Stimulated activated CD8-positive, alpha-beta memory T cell treated with anti-CD3 and anti-CD28 coated beads, Interleukin-7, amount 100 ng/mL, for 4 hours (primary cell): ENCODE results near the gene HDDC2.
"Not testable (repeated sequence)": the region's sequence is repeated elsewhere in the genome, so short reads cannot be mapped to it uniquely, and the experiment has no call there.

Source experiments
- DNase-seq, 2 donors: peaks; one replicate each; pipeline ENCODE4 v3.0.0-alpha.2; 2020; ENCODE audit warnings: low read depth in 2 of 2

The HDDC2 gene

GRCh38 chr6:125306756-125307149 is 5.0 kb upstream of the HDDC2 start:
- no peak for DNase-seq

DNA sequence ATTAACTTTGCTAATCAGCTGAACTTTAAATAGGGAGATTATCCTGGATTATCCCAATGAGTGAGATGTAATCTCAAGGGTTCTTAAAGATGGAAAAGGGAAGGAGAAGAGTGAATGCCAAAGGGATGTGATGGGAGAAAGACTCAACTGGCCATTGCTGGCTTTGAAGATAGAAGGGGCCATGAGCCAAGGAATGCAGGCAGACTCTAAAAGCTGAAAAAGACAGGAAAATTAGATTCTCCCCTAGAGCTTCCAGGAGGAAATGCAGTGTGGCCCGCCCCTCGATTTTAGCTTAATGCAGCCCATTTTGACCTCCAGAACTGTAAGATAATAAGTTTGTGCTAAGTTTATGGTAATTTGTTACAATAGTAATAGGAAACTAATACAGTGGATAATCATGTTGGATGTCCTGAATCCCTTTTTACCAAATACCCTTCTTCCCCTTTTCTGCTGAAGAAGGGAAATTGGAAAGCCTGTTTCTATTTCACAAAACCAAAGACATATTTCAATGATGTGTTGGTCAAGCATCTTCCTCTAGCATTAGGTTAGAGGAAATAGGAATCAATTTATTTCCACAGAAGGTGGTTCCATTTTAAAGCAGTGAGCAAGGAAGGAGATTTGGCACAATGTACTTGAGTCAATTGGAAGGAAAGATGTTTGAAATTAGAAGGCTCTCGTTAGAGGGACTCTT is 3.3 kb upstream of the HDDC2 start:
- DNase-seq = no peak

- DNase-seq = no peak
These were observed 1.7 kb upstream of the HDDC2 start for GRCh38 chr6:125303512-125303854.

DNA sequence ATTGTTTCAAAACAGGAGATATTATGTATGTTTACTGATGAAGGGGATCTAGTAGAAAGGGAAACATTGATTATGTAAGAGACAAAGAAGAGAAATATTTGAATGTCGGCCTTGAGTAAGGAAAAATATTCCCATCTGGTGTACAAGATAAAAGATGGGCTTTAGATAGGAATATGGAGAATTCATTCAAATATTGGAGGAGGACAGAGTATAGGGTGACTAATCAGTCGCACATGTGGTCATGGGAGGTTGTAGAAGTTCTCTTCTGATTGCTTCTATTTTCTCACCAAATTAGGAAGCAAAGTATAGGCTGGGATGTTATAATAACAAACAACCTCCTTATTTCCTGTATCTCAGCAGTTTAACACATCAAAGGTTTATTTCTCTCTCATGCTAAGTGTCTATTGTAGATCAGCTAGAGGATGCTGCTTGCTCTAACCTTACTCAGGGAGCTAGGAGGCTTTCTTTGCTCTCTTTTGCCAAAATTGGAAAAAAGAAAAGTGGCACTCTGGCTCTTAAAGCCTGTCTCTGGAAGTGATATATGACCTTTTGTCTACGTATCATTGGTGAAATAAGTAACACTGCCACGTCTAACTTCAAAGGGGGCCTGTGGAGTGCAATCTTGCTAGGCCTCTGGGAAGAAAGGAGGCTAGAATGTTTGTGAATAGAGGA is 1.2 kb upstream of the HDDC2 start:
- DNase-seq = no peak

GRCh38 chr6:125300992-125301434 is 754 bp downstream of the HDDC2 start:
- no peak for DNase-seq

DNA sequence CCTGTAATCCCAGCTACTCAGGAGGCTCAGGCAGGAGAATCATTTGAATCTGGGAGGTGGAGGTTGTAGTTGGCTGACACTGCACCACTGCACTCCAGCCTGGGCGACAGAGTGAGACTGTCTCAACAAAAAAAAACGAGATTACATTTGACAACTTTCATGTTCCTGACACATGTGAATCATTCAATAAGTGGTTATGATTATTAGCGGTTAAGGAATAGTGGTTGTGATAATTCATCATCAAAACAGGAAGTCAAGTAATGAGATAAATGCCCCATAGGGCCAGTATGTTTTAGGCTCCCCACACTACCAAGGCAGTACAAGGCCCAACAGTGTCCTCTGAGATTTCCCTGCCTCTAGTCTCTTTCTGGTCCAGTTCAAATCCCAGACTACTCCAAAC is 2.5 kb downstream of the HDDC2 start:
- DNase-seq = no peak

DNA sequence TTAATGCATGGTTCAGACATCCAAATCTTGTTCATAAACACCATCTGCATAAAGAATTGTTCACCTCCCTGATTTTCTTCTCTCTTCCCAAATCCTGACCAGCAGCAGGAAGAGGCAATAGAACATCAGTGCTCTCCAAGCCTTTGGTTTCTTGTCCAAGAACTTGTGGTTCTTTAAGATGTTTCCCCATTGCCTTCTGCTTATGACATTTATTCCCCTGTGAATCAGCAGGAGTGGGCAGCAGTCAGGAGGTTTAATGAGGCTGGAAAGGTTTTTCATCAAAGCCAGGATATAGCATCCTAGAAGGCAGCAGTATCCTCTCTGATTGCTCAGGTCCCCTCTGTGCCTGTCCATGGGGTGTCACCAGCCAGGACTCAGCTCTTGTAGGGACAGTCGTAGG is 5.3 kb downstream of the HDDC2 start:
- no peak for DNase-seq

DNA sequence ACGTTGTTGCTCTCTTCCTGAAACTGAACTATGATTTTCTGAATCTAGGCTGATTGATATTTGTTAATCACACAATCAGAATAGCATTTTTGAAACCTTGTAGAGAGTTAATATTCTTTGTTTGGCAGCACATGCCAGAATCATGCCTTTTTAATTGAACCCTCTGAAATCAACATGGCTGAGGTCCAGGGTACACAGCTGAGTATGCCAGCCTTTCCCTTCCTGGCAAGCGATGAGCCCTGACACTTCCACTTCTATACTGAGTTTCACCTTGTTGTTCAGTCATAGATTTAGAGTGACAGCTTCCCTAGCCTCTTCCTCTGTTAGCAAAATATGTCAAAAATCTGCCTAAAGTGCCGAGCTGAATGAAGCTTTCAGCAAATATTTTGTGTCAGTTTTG is 6.8 kb downstream of the HDDC2 start:
- no peak for DNase-seq

DNA sequence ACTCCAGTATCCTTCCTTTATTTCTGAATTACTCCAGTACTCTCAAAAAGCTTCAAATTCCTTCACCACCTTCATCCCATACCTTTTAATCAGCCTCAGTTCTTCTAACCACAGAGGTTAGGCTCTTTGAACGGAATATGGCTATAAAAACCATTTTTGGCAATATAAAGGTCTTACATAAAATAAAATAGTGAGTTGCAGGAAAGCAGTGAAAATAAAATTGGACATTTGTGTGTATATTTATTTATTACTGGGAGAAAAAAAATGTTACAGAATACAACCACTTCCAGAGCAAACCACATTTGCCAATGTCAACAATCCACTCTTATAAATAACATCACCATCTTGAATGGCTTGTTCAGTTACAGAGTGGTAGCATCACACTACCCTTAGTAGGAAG is 7.7 kb downstream of the HDDC2 start:
- no peak for DNase-seq

GRCh38 chr6:125293587-125293986 is 8.2 kb downstream of the HDDC2 start:
- DNase-seq = no peak

- no peak for DNase-seq
These were observed 14.0 kb downstream of the HDDC2 start for GRCh38 chr6:125287718-125288117.

DNA sequence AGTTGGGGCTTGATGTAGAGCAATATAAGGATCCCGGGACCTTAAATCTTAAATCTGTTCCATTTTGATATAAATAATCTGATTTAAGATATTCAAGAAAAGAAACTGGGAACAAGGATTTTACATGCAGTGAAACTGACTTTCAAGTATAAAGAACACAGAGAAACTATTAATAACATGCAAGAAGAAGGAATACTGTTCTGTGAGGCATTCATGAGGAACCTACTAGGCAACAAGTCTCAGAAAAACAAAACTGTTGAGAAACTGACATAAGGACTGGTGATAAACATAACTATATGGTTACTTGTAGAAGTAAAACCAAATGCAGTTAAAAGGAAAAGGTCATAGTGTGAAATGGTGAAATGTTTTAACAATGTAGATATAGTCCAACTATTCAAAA is 15.8 kb downstream of the HDDC2 start:
- no peak for DNase-seq

GRCh38 chr6:125285353-125285752 is 16.4 kb downstream of the HDDC2 start:
- DNase-seq = no peak

DNA sequence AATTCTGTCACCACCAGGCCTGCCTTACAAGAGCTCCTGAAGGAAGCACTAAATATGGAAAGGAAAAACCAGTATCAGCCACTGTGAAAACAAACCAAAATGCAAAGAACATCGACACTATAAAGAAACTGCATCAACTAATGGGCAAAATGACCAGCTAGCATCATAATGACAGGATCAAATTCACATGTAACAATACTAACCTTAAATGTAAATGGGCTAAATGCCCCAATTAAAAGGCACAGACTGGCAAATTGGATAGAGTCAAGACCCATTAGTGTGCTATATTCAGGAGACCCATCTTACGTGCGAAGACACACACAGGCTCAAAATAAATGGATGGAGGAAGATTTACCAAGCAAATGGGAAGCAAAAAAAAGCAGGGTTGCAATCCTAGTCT is 19.3 kb downstream of the HDDC2 start:
- DNase-seq = not testable (repeated sequence)

DNA sequence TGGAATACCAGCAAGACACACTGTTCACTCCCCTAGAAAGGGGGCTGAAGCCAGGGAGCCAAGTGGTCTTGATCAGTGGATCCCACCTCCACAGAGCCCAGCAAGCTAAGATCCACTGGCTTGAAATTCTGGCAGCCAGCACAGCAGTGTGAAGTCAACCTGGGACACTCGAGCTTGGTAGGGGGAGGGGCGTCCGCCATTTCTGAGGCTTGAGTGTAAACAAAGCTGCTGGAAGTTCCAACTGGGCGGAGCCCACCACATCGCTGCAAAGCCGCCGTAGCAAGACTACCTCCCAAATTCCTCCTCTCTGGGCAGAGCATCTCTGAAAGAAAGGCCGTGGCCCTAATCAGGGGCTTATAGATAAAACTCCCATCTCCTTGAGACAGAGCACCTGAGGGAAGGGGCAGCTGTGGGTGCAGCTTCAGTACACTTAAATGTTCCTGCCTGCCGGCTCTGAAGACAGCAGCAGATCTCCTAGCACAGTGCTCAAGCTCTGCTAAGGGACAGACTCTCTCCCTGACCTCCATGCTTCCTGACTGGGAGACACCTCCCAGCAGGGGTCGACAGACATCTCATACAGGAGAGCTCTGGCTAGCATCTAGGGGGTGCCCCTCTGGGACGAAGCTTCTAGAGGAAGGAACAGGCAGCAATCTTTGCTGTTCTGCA is 21.3 kb downstream of the HDDC2 start:
- not testable (repeated sequence) for DNase-seq

GRCh38 chr6:125279961-125280360 is 21.8 kb downstream of the HDDC2 start:
- DNase-seq = no peak

- no peak for DNase-seq
These were observed 23.9 kb downstream of the HDDC2 start for GRCh38 chr6:125277838-125278237.

GRCh38 chr6:125275779-125276178 is 26.0 kb downstream of the HDDC2 start:
- no peak for DNase-seq

DNA sequence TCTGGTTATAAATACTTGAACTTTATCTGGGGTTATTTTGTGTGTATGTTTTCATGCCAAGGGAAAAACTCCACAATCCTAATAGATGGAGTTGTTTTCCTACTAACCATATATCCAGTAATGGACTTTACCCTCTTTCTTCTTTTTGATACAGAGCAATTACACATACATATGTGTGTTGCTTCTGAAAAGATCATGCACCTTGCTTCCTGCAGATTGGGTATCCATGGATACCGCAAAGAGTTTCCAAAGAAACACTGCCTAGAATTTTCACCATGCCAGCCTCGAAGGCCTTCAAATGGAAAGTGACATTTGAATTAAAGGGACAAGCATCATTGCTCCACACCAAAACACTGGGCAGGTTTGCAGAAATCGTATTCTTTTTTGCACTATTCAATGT is 26.8 kb downstream of the HDDC2 start:
- no peak for DNase-seq

DNA sequence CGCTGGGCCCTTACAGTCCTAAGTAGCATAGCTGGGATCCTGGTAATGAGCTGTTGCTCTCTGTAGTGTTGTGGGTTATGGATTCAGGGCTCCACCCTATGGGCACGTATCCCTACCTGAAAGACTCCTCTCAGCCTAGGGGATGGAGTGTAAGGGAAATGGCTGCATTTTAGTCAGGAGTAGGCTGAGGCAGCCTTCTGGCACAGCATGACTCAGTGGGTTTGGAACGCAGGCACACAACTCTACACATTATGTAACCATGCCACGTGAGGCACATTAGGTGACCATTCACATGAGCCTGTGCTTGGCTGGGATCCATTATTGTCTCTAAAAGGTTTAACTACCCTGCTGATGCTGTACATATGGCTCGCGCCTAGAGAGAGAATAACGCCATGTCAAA is 27.8 kb downstream of the HDDC2 start:
- DNase-seq = no peak

GRCh38 chr6:125273251-125273650 is 28.5 kb downstream of the HDDC2 start:
- DNase-seq = no peak

GRCh38 chr6:125271486-125272159 is 30.1 kb downstream of the HDDC2 start:
- DNase-seq = no peak

GRCh38 chr6:125270380-125270779 is 31.4 kb downstream of the HDDC2 start:
- no peak for DNase-seq
